SU-DHL-6 (cell line): ENCODE results near the gene KRT8.

Experiments used
- H2AFZ ChIP-seq: fragments of 200-600 bp; sonication (generic); 2 replicates; pipeline ENCODE4 v1.6.1; 2014; ENCODE audit warnings: low read depth, mild to moderate bottlenecking, moderate library complexity, mixed read lengths, antibody characterized with exemption, low read length; ENCODE audit not compliant: severe bottlenecking
- H3F3A ChIP-seq: fragments of 200-600 bp; shearing (Covaris generic); 2 replicates; pipeline ENCODE4 v1.6.0; 2016; ENCODE audit warnings: antibody characterized with exemption, mild to moderate bottlenecking; ENCODE audit not compliant: insufficient read depth
- H3K27ac ChIP-seq: fragments of 200-600 bp; sonication (generic); 2 replicates; pipeline ENCODE4 v1.5.1; 2016; ENCODE audit warnings: low read depth, mild to moderate bottlenecking, low read length, moderate library complexity, mixed read lengths
- H3K27me3 ChIP-seq: fragments of 200-600 bp; sonication (generic), shearing (Covaris generic); 2 replicates; pipeline ENCODE4 v1.6.0; 2014; ENCODE audit warnings: mild to moderate bottlenecking, low read length
- H3K36me3 ChIP-seq: fragments of 200-600 bp; sonication (generic); 2 replicates; pipeline ENCODE4 v1.6.1; 2014; ENCODE audit warnings: mild to moderate bottlenecking, low read length, mixed read lengths
- H3K4me2 ChIP-seq: fragments of 300-600, 200-600 bp; shearing (Covaris generic), sonication (generic); 2 replicates; pipeline ENCODE4 v1.6.0; 2014; ENCODE audit warnings: low read length, low read depth, mild to moderate bottlenecking; ENCODE audit not compliant: poor library complexity, severe bottlenecking
- H3K4me3 ChIP-seq: fragments of 200-600 bp; sonication (generic); 2 replicates; pipeline ENCODE4 v1.5.1; 2014; ENCODE audit warnings: antibody characterized with exemption, low read length, mild to moderate bottlenecking, mixed read lengths; ENCODE audit not compliant: insufficient read depth, poor library complexity, severe bottlenecking
- H3K79me2 ChIP-seq: fragments of 200-600 bp; sonication (generic); 2 replicates; pipeline ENCODE4 v1.6.1; 2014; ENCODE audit warnings: mild to moderate bottlenecking, low read length, moderate library complexity; ENCODE audit not compliant: insufficient read depth
- H3K9ac ChIP-seq: fragments of 200-600 bp; sonication (generic); 2 replicates; pipeline ENCODE4 v1.7.0; 2014; ENCODE audit warnings: mild to moderate bottlenecking, low read length
- H3K9me2 ChIP-seq: fragments of 200-600 bp; sonication (generic); replicated peaks from 2 replicates; pipeline ENCODE4 v1.6.1; 2014; ENCODE audit warnings: low read length; ENCODE audit not compliant: insufficient read depth
- H3K9me3 ChIP-seq: fragments of 200-600 bp; sonication (generic); 2 replicates; pipeline ENCODE4 v1.6.1; 2014; ENCODE audit warnings: low read length, mixed read lengths; ENCODE audit not compliant: insufficient read depth
- H4K20me1 ChIP-seq: fragments of 200-600 bp; sonication (generic); 2 replicates; pipeline ENCODE4 v1.6.1; 2014; ENCODE audit warnings: low read depth, mild to moderate bottlenecking, antibody characterized with exemption, low read length, moderate library complexity, mixed read lengths
- CTCF ChIP-seq: fragments of 200-600 bp; sonication (generic); IDR thresholded peaks from one replicate; pipeline ENCODE4 v1.5.1; 2017; ENCODE audit warnings: antibody characterized with exemption, mild to moderate bottlenecking, low read length, moderate library complexity; ENCODE audit not compliant: insufficient read depth, poor library complexity, severe bottlenecking
- EZH2phosphoT487 ChIP-seq: fragments of 200-600 bp; sonication (generic), shearing (Covaris generic); conservative IDR thresholded peaks from 2 replicates; pipeline ENCODE4 v1.6.1; 2018; ENCODE audit warnings: mild to moderate bottlenecking, antibody characterized with exemption, low read length, moderate library complexity, mixed read lengths

The KRT8 gene

GRCh38 chr12:52901715-52902541 is 2.9 kb downstream of the KRT8 start:
- no peaks in the 10 kb centered on the region for H3K9me3 ChIP-seq
- H3K4me2 ChIP-seq: no peak overlapping the region
- no peak overlapping the region for H3K4me3 ChIP-seq
- no peaks in the 10 kb centered on the region for H4K20me1 ChIP-seq
- no peak overlapping the region for H3K27ac ChIP-seq
- no peak overlapping the region for H2AFZ ChIP-seq
- TF ChIP-seq EZH2phosphoT487: no peak
- no peaks in the 10 kb centered on the region for H3F3A ChIP-seq
- H3K36me3 ChIP-seq: no peaks in the 10 kb centered on the region
- H3K9ac ChIP-seq: no peak overlapping the region
- no peaks in the 10 kb centered on the region for H3K27me3 ChIP-seq
- H3K9me2 ChIP-seq: no peaks in the 10 kb centered on the region
- H3K79me2 ChIP-seq: no peaks in the 10 kb centered on the region

GRCh38 chr12:52900896-52901714 is 3.8 kb downstream of the KRT8 start:
- no peak overlapping the region for H3K9ac ChIP-seq
- TF ChIP-seq EZH2phosphoT487 (no peak), CTCF (no peak)
- no peaks in the 10 kb centered on the region for H3K9me2 ChIP-seq
- no peaks in the 10 kb centered on the region for H3F3A ChIP-seq
- no peaks in the 10 kb centered on the region for H3K27me3 ChIP-seq
- no peaks in the 10 kb centered on the region for H3K79me2 ChIP-seq
- H4K20me1 ChIP-seq: no peaks in the 10 kb centered on the region
- H3K4me3 ChIP-seq: no peak overlapping the region
- H3K36me3 ChIP-seq: no peaks in the 10 kb centered on the region
- no peak overlapping the region for H3K27ac ChIP-seq
- no peak overlapping the region for H2AFZ ChIP-seq
- no peaks in the 10 kb centered on the region for H3K9me3 ChIP-seq
- H3K4me2 ChIP-seq: no peak overlapping the region

- no peak overlapping the region for H3K27ac ChIP-seq
- H3K9me2 ChIP-seq: no peaks in the 10 kb centered on the region
- TF ChIP-seq EZH2phosphoT487: no peak
- TF ChIP-seq CTCF: no peak
- no peaks in the 10 kb centered on the region for H3K79me2 ChIP-seq
- no peak overlapping the region for H3K4me2 ChIP-seq
- no peaks in the 10 kb centered on the region for H3K9me3 ChIP-seq
- H3K27me3 ChIP-seq: no peaks in the 10 kb centered on the region
- H2AFZ ChIP-seq: no peak overlapping the region
- H3F3A ChIP-seq: no peaks in the 10 kb centered on the region
- H3K9ac ChIP-seq: no peak overlapping the region
- H4K20me1 ChIP-seq: no peaks in the 10 kb centered on the region
- no peak overlapping the region for H3K4me3 ChIP-seq
- no peaks in the 10 kb centered on the region for H3K36me3 ChIP-seq
Measured at GRCh38 chr12:52900166-52900895, 4.5 kb downstream of the KRT8 start.
